OCI-LY1 (cell line): ENCODE data around the gene CHPF.

Experiments used
- EZH2 ChIP-seq: fragments of 200-600 bp; sonication (generic), shearing (Covaris generic); IDR thresholded peaks from 2 replicates; pipeline ENCODE4 v1.8.0; 2017; ENCODE audit warnings: borderline replicate concordance, mixed run types, mild to moderate bottlenecking, antibody characterized with exemption, low read length, moderate library complexity, mixed read lengths
- TF ChIP-seq, protein P1 (sequence below): fragments of 200-600 bp; sonication (generic), shearing (Covaris generic); IDR thresholded peaks from 2 replicates; pipeline ENCODE4 v1.5.1; 2017; ENCODE audit warnings: mild to moderate bottlenecking, antibody characterized with exemption, low read length, moderate library complexity, mixed read lengths

GRCh38 chr2:219521066-219521880 is 22.3 kb downstream of the CHPF start:
- TF ChIP-seq EZH2: no peak
- TF ChIP-seq, protein P1, sequence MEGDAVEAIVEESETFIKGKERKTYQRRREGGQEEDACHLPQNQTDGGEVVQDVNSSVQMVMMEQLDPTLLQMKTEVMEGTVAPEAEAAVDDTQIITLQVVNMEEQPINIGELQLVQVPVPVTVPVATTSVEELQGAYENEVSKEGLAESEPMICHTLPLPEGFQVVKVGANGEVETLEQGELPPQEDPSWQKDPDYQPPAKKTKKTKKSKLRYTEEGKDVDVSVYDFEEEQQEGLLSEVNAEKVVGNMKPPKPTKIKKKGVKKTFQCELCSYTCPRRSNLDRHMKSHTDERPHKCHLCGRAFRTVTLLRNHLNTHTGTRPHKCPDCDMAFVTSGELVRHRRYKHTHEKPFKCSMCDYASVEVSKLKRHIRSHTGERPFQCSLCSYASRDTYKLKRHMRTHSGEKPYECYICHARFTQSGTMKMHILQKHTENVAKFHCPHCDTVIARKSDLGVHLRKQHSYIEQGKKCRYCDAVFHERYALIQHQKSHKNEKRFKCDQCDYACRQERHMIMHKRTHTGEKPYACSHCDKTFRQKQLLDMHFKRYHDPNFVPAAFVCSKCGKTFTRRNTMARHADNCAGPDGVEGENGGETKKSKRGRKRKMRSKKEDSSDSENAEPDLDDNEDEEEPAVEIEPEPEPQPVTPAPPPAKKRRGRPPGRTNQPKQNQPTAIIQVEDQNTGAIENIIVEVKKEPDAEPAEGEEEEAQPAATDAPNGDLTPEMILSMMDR: peak; percentile 35; the same call in 1 of the 2 replicates
